Mucosa of descending colon (tissue), 3 donors: ENCODE results near the gene RRAS2. TPM values are rescaled to one million over a fixed set of nuclear protein-coding genes. Genes with fewer than 3 reads are reported as not detected.

Source experiments
- ATAC-seq: fragments of 200-7000 bp; cut with Tn5 transposase; one replicate; pipeline ENCODE4 v1.9.1; 2020; ENCODE audit warnings: mild to moderate bottlenecking, moderate library complexity
- DNase-seq, 3 donors: peaks; one replicate each; pipeline ENCODE4 v3.0.0-alpha.2; 2020
- H3K36me3 ChIP-seq: fragments of 200-600 bp; one replicate; pipeline ENCODE4 v1.8.0; 2021; ENCODE audit warnings: low read depth, mild to moderate bottlenecking
- H3K4me1 ChIP-seq: fragments of 200-600 bp; one replicate; pipeline ENCODE4 v1.8.0; 2021; ENCODE audit warnings: low read depth, mild to moderate bottlenecking
- H3K4me3 ChIP-seq: fragments of 200-600 bp; one replicate; pipeline ENCODE4 v1.8.0; 2021; ENCODE audit warnings: mild to moderate bottlenecking
- H3K9me3 ChIP-seq: fragments of 200-600 bp; one replicate; pipeline ENCODE4 v1.8.0; 2021; ENCODE audit warnings: mild to moderate bottlenecking
- CTCF ChIP-seq: fragments of 200-600 bp; IDR thresholded peaks from one replicate; pipeline ENCODE4 v1.8.0; 2022; ENCODE audit warnings: antibody characterized with exemption, mild to moderate bottlenecking
- intact Hi-C, 2 donors: fragments of 100-400 bp; cut with DNase I in 1 of 2; cut with micrococcal nuclease in 1 of 2; formaldehyde crosslinking; loops; one replicate each; pipeline versions ENCODE4 v1.11.0 to v1.11.1; 2022; cut with DNase I, micrococcal nuclease
- total RNA-seq, 3 donors: library from RNA; stranded (reverse); fragmentation: NEBNext Ultra II Directional in 2 of 3; extraction: Animal tissue kit (Norgen Biotek cat#: 25700) in 2 of 3; gene quantifications; one replicate each; pipeline versions ENCODE4 v1.2.1 to v1.2.4, GENCODE V29; 2021 to 2023
- donor health status: DM: no; HTN: no; CAD: no; lungs with moderate emphysema.
- donor health status: DM: no; HTN: no; CAD: no.
- donor health status: DM: no; HTN: yes; CAD: no.

RRAS2 gene
- total RNA-seq, 3 donors from 2014 or later, result 23.5 to 43.3 (median 27.6) TPM

DNA sequence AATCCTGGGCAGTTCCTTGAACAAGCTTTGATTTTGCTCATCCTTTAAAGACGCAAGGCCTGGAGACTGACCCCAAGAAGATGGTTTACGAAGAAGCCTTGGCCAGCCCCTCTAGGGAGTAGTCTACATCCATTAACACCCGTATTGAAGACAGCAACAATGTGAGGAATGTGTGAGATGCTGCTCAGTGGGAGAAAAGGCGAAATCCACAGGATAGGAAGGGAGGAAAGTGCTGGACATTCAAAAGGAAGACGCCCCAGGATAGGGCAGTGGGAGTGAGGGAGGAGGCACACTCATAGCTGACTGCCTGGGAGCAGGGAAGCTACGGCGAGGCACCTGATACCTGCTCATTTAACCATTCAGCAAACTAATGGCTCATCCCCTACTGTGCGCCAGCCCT is 114.1 kb downstream of the RRAS2 start:
- H3K9me3 ChIP-seq, result no peaks in the 10 kb centered on the region
- peaks cover 7% of the 10 kb centered on the region for H3K4me1 ChIP-seq
- no peak for TF ChIP-seq CTCF
- H3K4me3 ChIP-seq, result no peak overlapping the region
- intact Hi-C loops, result loop anchor here (5.0 to 10.0 kb wide), 2 partner anchors 288 to 460 kb away; no protein-coding TSS in a partner anchor
- ATAC-seq, result no peak
- DNase-seq, result no peak
- H3K36me3 ChIP-seq, result no peaks in the 10 kb centered on the region

DNA sequence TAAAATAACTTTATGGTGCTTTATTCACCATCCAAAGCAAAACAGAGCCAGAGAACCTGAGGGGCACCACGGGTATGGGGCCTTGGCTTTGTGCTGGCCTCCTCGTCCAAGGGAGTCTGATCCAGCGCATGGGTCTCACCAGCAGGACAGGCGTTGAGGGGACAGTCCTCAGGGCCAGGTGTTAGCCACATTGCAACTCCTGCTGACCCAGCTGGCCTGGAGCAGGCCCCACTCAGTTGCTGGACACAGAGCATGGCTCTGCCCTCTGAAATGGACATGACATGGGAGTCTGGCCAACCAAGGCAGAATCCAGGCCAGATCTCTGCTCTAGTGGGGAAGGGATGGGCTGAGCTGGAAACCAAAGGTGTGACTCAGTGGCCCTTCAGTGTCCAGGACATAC is 116.2 kb downstream of the RRAS2 start:
- no peaks in the 10 kb centered on the region for H3K36me3 ChIP-seq
- intact Hi-C loops, result loop anchor here in 1 of 2 donors (10.0 kb wide), 1 partner anchor 458 kb away; no protein-coding TSS in a partner anchor
- H3K4me1 ChIP-seq, result no peaks in the 10 kb centered on the region
- ATAC-seq, result no peak
- no peak overlapping the region for H3K4me3 ChIP-seq
- TF ChIP-seq CTCF, result no peak
- no peak for DNase-seq
- H3K9me3 ChIP-seq, result no peaks in the 10 kb centered on the region

DNA sequence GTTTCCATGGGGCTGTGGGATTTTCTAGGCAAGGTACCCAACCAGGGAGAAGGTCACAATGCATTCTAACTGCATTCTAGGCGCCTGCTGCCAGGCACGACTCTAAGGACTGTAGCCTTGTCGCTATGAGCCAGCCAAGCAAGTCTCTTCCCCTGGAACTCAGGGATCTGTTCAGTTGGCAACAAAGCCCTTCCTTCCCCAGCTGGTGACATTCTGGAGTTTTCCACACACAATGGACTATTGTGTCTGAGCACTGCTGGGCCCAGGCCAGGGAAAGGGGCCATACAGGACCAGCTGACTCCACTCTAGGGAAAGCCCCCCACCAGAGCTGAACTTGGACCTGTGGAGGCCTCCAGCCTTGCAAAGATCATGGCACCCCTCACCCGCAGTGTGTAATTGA is 116.8 kb downstream of the RRAS2 start:
- no peak for ATAC-seq

GRCh38 chr11:14240951-14241350 is 118.0 kb downstream of the RRAS2 start:
- intact Hi-C loops, result loop anchor here in 1 of 2 donors (10.0 kb wide), 1 partner anchor 456 kb away; no protein-coding TSS in a partner anchor
- ATAC-seq, result no peak
- TF ChIP-seq CTCF, result no peak

More for the DNA sequence above, 116.8 kb downstream of the RRAS2 start:
- no peak for DNase-seq
- H3K9me3 ChIP-seq, result no peaks in the 10 kb centered on the region
- intact Hi-C loops, result loop anchor here in 1 of 2 donors (10.0 kb wide), 1 partner anchor 457 kb away; no protein-coding TSS in a partner anchor
- no peak overlapping the region for H3K4me3 ChIP-seq
- TF ChIP-seq CTCF, result no peak
- H3K36me3 ChIP-seq, result no peaks in the 10 kb centered on the region
- H3K4me1 ChIP-seq, result no peaks in the 10 kb centered on the region

GRCh38 chr11:14240221-14240620 is 118.8 kb downstream of the RRAS2 start:
- no peak for TF ChIP-seq CTCF
- intact Hi-C loops, result loop anchor here in 1 of 2 donors (10.0 kb wide), 1 partner anchor 455 kb away; no protein-coding TSS in a partner anchor
- Histone ChIP-seq H3K4me1 (no peaks in the 10 kb centered on the region), H3K9me3 (no peaks in the 10 kb centered on the region), H3K4me3 (no peak overlapping the region), H3K36me3 (no peaks in the 10 kb centered on the region)
- DNase-seq, result no peak
- ATAC-seq, result no peak

More at GRCh38 chr11:14240951-14241350, 118.0 kb downstream of the RRAS2 start:
- no peaks in the 10 kb centered on the region for H3K9me3 ChIP-seq
- no peaks in the 10 kb centered on the region for H3K4me1 ChIP-seq
- no peak for DNase-seq
- no peaks in the 10 kb centered on the region for H3K36me3 ChIP-seq
- H3K4me3 ChIP-seq, result no peak overlapping the region
